SK-N-SH (cell line): ENCODE results near the gene LCA5.

ENCODE experiments used
- EZH2phosphoT487 ChIP-seq: fragments of 200-600 bp; sonication (generic); IDR thresholded peaks from 2 replicates; pipeline ENCODE4 v1.6.1; 2017; ENCODE audit warnings: low read depth, mixed run types, mild to moderate bottlenecking, antibody characterized with exemption, moderate library complexity, borderline replicate concordance
- RAD21 ChIP-seq: IDR thresholded peaks from 2 replicates; pipeline ENCODE4 v1.6.1; 2012; ENCODE audit warnings: mild to moderate bottlenecking, low read length
- SMC3 ChIP-seq: IDR thresholded peaks from 2 replicates; pipeline ENCODE4 v1.6.1; 2012; ENCODE audit warnings: low read depth, low read length, improper control_type of control experiment
- TEAD4 ChIP-seq: IDR thresholded peaks from 2 replicates; pipeline ENCODE4 v1.4.0; 2012; ENCODE audit warnings: mild to moderate bottlenecking, borderline replicate concordance; ENCODE audit not compliant: insufficient read depth
- TF ChIP-seq, protein P1 (sequence below): fragments of 200-600 bp; sonication (generic); IDR thresholded peaks from 2 replicates; pipeline ENCODE4 v1.6.1; 2017; ENCODE audit warnings: antibody characterized with exemption, mild to moderate bottlenecking, moderate library complexity

DNA sequence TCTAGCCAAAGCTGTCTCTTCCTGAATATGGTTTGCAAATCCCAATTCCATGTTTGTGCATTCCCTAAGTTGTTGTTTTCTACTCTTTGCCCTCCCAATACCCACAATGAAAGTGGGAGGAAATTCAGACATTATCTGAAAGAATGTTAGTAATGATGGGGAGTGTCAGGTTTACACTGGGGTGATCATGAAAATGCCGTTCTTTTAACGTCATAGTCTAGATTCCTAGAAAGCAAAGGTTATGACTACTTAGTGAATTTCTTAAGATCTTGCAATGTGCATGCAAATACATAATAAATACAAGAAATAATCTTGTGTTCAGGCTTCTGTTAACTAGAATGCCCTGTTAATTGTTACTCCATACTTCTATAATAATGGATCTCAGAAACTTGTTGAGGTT lies 101.0 kb downstream of the LCA5 start:
- TF ChIP-seq RAD21, result no peak
- TF ChIP-seq, protein P1, sequence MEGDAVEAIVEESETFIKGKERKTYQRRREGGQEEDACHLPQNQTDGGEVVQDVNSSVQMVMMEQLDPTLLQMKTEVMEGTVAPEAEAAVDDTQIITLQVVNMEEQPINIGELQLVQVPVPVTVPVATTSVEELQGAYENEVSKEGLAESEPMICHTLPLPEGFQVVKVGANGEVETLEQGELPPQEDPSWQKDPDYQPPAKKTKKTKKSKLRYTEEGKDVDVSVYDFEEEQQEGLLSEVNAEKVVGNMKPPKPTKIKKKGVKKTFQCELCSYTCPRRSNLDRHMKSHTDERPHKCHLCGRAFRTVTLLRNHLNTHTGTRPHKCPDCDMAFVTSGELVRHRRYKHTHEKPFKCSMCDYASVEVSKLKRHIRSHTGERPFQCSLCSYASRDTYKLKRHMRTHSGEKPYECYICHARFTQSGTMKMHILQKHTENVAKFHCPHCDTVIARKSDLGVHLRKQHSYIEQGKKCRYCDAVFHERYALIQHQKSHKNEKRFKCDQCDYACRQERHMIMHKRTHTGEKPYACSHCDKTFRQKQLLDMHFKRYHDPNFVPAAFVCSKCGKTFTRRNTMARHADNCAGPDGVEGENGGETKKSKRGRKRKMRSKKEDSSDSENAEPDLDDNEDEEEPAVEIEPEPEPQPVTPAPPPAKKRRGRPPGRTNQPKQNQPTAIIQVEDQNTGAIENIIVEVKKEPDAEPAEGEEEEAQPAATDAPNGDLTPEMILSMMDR, result no peak
- no peak for TF ChIP-seq SMC3
- no peak for TF ChIP-seq EZH2phosphoT487
- no peak for TF ChIP-seq TEAD4
